Panc1 (cell line): ENCODE measurements around the gene SGSH. TPM values are rescaled to one million over a fixed set of nuclear protein-coding genes. Genes with fewer than 3 reads are reported as not detected.

Source experiments
- ATAC-seq: fragments of 200-7000 bp; cut with Tn5 transposase; 2 replicates; pipeline ENCODE4 v1.9.1; 2020; ENCODE audit warnings: mild to moderate bottlenecking, moderate library complexity
- BruUV-seq: library from RNA; stranded (reverse); fragments of 400-500 nt; replicated peaks from 2 replicates; lab custom pipeline; 2021; lab: Mats Ljungman, UMichigan
- CTCF ChIA-PET: fragments of 300-600 bp; sonication (Branson Sonifier 250); formaldehyde crosslinking; loops from one replicate; lab custom pipeline; 2022; ENCODE audit warnings: antibody characterized with exemption; lab: Charles Lee
- POLR2A ChIA-PET: fragments of 300-600 bp; sonication (Branson Sonifier 250); formaldehyde crosslinking; loops from one replicate; lab custom pipeline; 2022; ENCODE audit warnings: antibody characterized with exemption; lab: Charles Lee
- DNase-seq: peaks from one replicate; pipeline ENCODE4 v3.0.0-alpha.2; 2010; ENCODE audit warnings: low read depth, low spot score
- H3K27ac ChIP-seq: 2 replicates; pipeline ENCODE4 v1.5.1; 2011; ENCODE audit warnings: mild to moderate bottlenecking, low read length, inconsistent platforms
- H3K27me3 ChIP-seq: fragments of 200-500 bp; sonication (Bioruptor generic); 2 replicates; pipeline ENCODE4 v1.6.0; 2014; ENCODE audit warnings: low read length, inconsistent platforms; ENCODE audit not compliant: control insufficient read depth, insufficient read depth
- H3K36me3 ChIP-seq: fragments of 200-500 bp; sonication (Bioruptor generic); 2 replicates; pipeline ENCODE4 v1.5.1; 2014; ENCODE audit warnings: inconsistent platforms, mild to moderate bottlenecking, low read length, moderate library complexity; ENCODE audit not compliant: control insufficient read depth, insufficient read depth
- H3K4me1 ChIP-seq: 2 replicates; pipeline ENCODE4 v1.5.1; 2011; ENCODE audit warnings: inconsistent platforms, mild to moderate bottlenecking, low read length, moderate library complexity; ENCODE audit not compliant: control insufficient read depth, insufficient read depth
- H3K4me3 ChIP-seq, 2 experiments: 2 replicates each; pipeline ENCODE4 v1.5.1; 2011 to 2012; ENCODE audit warnings: low read depth in 2 of 2, low read length in 2 of 2, mild to moderate bottlenecking in 2 of 2, inconsistent platforms in 1 of 2, moderate library complexity in 1 of 2
- H3K9me3 ChIP-seq: fragments of 200-500 bp; sonication (Bioruptor generic); 2 replicates; pipeline ENCODE4 v1.5.1; 2014; ENCODE audit warnings: low read depth, mild to moderate bottlenecking, inconsistent platforms, low read length, moderate library complexity; ENCODE audit not compliant: control insufficient read depth, insufficient read depth
- CTCF ChIP-seq: fragments of 450-650 bp; IDR thresholded peaks from 2 replicates; pipeline ENCODE4 v1.5.1; 2017; ENCODE audit warnings: mild to moderate bottlenecking
- POLR2AphosphoS5 ChIP-seq: IDR thresholded peaks from 2 replicates; pipeline ENCODE4 v1.6.1; 2012; ENCODE audit warnings: mild to moderate bottlenecking, low read depth, low read length, moderate library complexity
- REST ChIP-seq, 2 experiments: IDR thresholded peaks; 2 replicates each; pipeline ENCODE4 v1.6.1; 2011 to 2012; ENCODE audit warnings: low read depth in 2 of 2, control low read depth in 1 of 2, low read length in 1 of 2, mild to moderate bottlenecking in 1 of 2, moderate library complexity in 1 of 2; ENCODE audit not compliant: insufficient read depth in 1 of 2
- SIN3A ChIP-seq: IDR thresholded peaks from 2 replicates; pipeline ENCODE4 v1.6.1; 2012; ENCODE audit warnings: low read depth, mild to moderate bottlenecking, low read length, moderate library complexity, borderline replicate concordance; ENCODE audit not compliant: insufficient read depth
- TCF7L2 ChIP-seq: IDR thresholded peaks from 2 replicates; pipeline ENCODE4 v1.6.1; 2011; ENCODE audit warnings: mild to moderate bottlenecking, low read depth, low read length, inconsistent platforms
- in situ Hi-C: cut with HindIII; loops from 2 replicates; pipeline ENCODE4 v1.10.0; 2016; ENCODE audit warnings: low sequenced_read_pairs, low pct_unique_long_range_greater_than_20kb
- intact Hi-C: fragments of 100-400 bp; cut with micrococcal nuclease; formaldehyde crosslinking; loops from one replicate; pipeline ENCODE4 v1.10.0; 2022; ENCODE audit not compliant: unreplicated experiment
- total RNA-seq: library from RNA; stranded (reverse); gene quantifications from one replicate; pipeline ENCODE4 v1.2.1, GENCODE V29; 2021; ENCODE audit not compliant: unreplicated experiment

Gene SGSH
- total RNA-seq, 1 experiment from 2014 or later, result 70.2 TPM

DNA sequence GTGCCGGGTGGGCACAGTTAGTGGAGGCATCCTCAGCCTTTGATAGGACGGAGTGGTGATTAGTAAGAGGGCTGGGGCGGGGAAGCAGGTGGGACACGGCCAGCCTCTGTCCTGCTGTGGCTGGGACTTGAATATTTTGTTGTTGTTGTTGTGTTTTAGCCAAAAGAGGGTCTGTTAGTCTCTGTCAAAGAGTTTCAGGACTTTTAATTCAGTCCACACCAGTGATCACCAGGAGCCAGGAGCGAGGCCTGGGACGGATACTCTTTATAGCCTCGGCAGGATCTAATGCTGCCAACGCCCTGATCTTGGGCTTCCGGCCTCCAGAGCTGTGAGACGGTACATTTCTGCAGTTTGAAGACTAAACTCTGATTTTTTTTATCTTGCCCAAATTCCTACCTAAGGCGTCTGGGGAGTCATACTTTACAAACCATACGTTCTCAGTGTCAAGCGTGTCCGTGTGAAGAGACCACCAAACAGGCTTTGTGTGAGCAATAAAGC lies 37.6 kb upstream of the SGSH start:
- POLR2A ChIA-PET, result no interaction called here
- intact Hi-C loops, result no loop called here
- no TSS peak for BruUV-seq
- H3K9me3 ChIP-seq, result no peaks in the 10 kb centered on the region
- CTCF ChIA-PET, result no interaction called here
- ATAC-seq, result no peak
- no peaks in the 10 kb centered on the region; the same call in 1 of the 2 replicates for H3K36me3 ChIP-seq
- no peak for DNase-seq
- TF ChIP-seq POLR2AphosphoS5, result no peak
- TF ChIP-seq CTCF, result no peak
- TF ChIP-seq TCF7L2, result no peak
- no peak for TF ChIP-seq SIN3A
- TF ChIP-seq REST (IDR thresholded peaks at IDR 0.05; ENCODE audit: insufficient read depth in 1 of 2, low read depth in 2 of 2, low read length in 1 of 2), result no peak
- peak overlapping the region; percentile 98 for H3K27ac ChIP-seq
- in situ Hi-C loops, result no loop called here
- H3K27me3 ChIP-seq, result no peaks in the 10 kb centered on the region
- peaks cover 73% of the 10 kb centered on the region for H3K4me1 ChIP-seq
- no peak overlapping the region for H3K4me3 ChIP-seq

DNA sequence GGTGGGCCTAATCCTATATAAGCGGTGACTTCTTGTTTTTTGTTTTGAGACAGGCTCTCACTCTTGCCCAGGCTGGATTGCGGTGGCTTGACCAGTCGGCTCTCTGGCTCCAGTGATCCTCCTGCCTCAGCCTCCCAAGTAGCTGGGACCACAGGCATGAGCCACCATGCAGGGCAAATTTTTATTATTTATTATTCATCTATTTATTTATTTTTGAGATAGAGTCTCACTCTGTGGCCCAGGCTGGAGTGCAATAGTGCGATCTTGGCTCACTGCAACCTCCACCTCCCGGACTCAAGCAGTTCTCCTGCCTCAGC lies 35.9 kb upstream of the SGSH start:
- no peak for ATAC-seq
- Histone ChIP-seq H3K4me1 (peaks cover 67% of the 10 kb centered on the region), H3K27me3 (no peaks in the 10 kb centered on the region), H3K36me3 (no peaks in the 10 kb centered on the region; the same call in 1 of the 2 replicates), H3K9me3 (no peaks in the 10 kb centered on the region), H3K4me3 (no peak overlapping the region), H3K27ac (peak overlapping the region; percentile 98)
- POLR2A ChIA-PET, result no interaction called here
- BruUV-seq, result no TSS peak
- in situ Hi-C loops (no loop called here), intact Hi-C loops (no loop called here)
- TF ChIP-seq POLR2AphosphoS5 (no peak), SIN3A (no peak), TCF7L2 (no peak), REST (IDR thresholded peaks at IDR 0.05; ENCODE audit: insufficient read depth in 1 of 2, low read depth in 2 of 2, low read length in 1 of 2) (no peak), CTCF (no peak)
- CTCF ChIA-PET, result interaction anchor here (0.6 kb wide), 1 partner anchor 154 kb away, joined by 5 read pairs; the partner anchor contains the start of gene GAA
- no peak for DNase-seq
